ENCODE measurements around the gene SPG7. TPM values are rescaled to one million over a fixed set of nuclear protein-coding genes. Genes with fewer than 3 reads are reported as not detected.

Gene SPG7
- total RNA-seq, 1 experiment from 2014 or later, result 118 TPM

DNA sequence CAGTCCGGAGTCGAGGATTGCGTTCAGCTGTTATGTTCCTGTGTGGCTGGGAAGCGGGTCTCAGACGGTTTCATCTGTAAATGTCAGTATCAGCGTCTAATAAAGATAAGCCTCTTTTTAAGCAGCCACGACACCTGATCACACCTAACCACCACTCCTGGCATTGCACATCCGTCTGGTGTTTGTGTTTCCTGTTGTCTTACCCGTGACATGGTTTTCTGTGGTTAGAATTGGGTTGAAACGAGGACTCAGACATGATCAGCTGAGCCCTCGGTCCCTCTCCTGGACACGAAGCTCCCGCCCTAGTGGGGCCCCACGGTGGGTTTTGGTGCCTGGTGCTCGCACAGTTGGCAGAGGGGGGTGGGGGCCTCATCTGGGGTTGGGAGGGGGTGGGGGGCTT, 85.6 kb downstream of the SPG7 start:
- intact Hi-C loops (cut with micrococcal nuclease; ENCODE audit: unreplicated experiment) (no loop called here), in situ Hi-C loops (cut with HindIII; ENCODE audit: low pct_unique_long_range_greater_than_20kb, low sequenced_read_pairs) (no loop called here)
- Histone ChIP-seq H3K4me3 (ENCODE audit: low read depth in 2 of 2, low read length in 2 of 2) (no peak overlapping the region), H3K36me3 (ENCODE audit: control insufficient read depth, insufficient read depth, low read length) (no peaks in the 10 kb centered on the region; the same call in 1 of the 2 replicates), H3K27ac (ENCODE audit: low read length) (no peak overlapping the region), H3K27me3 (ENCODE audit: control insufficient read depth, insufficient read depth, low read length) (no peaks in the 10 kb centered on the region), H3K4me1 (ENCODE audit: control insufficient read depth, insufficient read depth, low read length) (no peaks in the 10 kb centered on the region; the same call in 1 of the 2 replicates), H3K9me3 (ENCODE audit: control insufficient read depth, insufficient read depth, low read depth, low read length) (no peaks in the 10 kb centered on the region)
- BruUV-seq (replicated peaks), result no TSS peak
- TF ChIP-seq POLR2AphosphoS5 (IDR thresholded peaks at IDR 0.05; ENCODE audit: low read depth, low read length), result no peak
- POLR2A ChIA-PET, result no interaction called here
- ATAC-seq, result no peak
- no peak for DNase-seq (ENCODE audit: low read depth, low spot score)
- CTCF ChIA-PET, result interaction anchor here (0.5 kb wide), 1 partner anchor 20 kb away, joined by 3 read pairs; no protein-coding TSS in a partner anchor

GRCh38 chr16:89595330-89596060, 87.3 kb downstream of the SPG7 start:
- H3K4me3 ChIP-seq (ENCODE audit: low read depth in 2 of 2, low read length in 2 of 2), result no peak overlapping the region

DNA sequence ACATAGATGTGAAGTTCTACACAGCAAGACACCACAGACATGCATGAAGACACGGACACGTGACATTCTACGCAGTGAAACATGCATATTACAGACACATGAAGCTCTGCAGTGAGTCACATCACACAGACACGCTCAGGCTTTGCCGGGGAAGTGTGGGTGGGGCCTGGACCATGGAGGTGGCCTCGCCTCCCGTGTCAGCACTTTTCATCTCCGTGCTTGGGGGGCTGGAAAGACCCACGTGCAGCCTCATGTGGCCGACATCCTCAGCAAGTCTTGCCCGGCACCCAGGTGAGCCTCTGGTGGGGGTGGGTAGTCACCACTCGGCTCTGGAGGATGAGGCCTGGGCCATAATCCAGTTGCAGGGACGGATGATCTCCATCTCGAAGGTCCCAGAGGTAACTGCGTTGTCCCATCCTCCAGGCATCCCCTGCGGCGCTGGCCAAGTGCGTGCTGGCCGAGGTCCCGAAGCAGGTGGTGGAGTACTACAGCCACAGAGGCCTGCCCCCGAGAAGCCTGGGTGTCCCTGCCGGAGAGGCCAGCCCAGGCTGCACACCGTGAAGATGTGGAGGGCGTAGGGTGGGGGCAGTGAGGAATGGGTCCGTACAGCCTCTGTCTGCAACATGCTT, 88.0 kb downstream of the SPG7 start:
- Histone ChIP-seq H3K27me3 (ENCODE audit: control insufficient read depth, insufficient read depth, low read length) (no peaks in the 10 kb centered on the region), H3K27ac (ENCODE audit: low read length) (no peak overlapping the region), H3K4me1 (ENCODE audit: control insufficient read depth, insufficient read depth, low read length) (peaks cover 3% of the 10 kb centered on the region), H3K36me3 (ENCODE audit: control insufficient read depth, insufficient read depth, low read length) (no peaks in the 10 kb centered on the region), H3K9me3 (ENCODE audit: control insufficient read depth, insufficient read depth, low read depth, low read length) (no peaks in the 10 kb centered on the region), H3K4me3 (ENCODE audit: low read depth in 2 of 2, low read length in 2 of 2) (no peak overlapping the region)
- ChIA-PET POLR2A (no interaction called here), CTCF (no interaction called here)
- in situ Hi-C loops (cut with HindIII; ENCODE audit: low pct_unique_long_range_greater_than_20kb, low sequenced_read_pairs) (no loop called here), intact Hi-C loops (cut with micrococcal nuclease; ENCODE audit: unreplicated experiment) (no loop called here)
- ATAC-seq (no peak), DNase-seq (ENCODE audit: low read depth, low spot score) (no peak)
- no TSS peak for BruUV-seq (replicated peaks)
- TF ChIP-seq, protein P1, sequence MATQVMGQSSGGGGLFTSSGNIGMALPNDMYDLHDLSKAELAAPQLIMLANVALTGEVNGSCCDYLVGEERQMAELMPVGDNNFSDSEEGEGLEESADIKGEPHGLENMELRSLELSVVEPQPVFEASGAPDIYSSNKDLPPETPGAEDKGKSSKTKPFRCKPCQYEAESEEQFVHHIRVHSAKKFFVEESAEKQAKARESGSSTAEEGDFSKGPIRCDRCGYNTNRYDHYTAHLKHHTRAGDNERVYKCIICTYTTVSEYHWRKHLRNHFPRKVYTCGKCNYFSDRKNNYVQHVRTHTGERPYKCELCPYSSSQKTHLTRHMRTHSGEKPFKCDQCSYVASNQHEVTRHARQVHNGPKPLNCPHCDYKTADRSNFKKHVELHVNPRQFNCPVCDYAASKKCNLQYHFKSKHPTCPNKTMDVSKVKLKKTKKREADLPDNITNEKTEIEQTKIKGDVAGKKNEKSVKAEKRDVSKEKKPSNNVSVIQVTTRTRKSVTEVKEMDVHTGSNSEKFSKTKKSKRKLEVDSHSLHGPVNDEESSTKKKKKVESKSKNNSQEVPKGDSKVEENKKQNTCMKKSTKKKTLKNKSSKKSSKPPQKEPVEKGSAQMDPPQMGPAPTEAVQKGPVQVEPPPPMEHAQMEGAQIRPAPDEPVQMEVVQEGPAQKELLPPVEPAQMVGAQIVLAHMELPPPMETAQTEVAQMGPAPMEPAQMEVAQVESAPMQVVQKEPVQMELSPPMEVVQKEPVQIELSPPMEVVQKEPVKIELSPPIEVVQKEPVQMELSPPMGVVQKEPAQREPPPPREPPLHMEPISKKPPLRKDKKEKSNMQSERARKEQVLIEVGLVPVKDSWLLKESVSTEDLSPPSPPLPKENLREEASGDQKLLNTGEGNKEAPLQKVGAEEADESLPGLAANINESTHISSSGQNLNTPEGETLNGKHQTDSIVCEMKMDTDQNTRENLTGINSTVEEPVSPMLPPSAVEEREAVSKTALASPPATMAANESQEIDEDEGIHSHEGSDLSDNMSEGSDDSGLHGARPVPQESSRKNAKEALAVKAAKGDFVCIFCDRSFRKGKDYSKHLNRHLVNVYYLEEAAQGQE (IDR thresholded peaks at IDR 0.05; ENCODE audit: insufficient read depth in 1 of 2, low read depth in 2 of 2, low read length in 1 of 2), result no peak
- TF ChIP-seq SIN3A (IDR thresholded peaks at IDR 0.05; ENCODE audit: borderline replicate concordance, insufficient read depth, low read depth, low read length) (no peak), POLR2AphosphoS5 (IDR thresholded peaks at IDR 0.05; ENCODE audit: low read depth, low read length) (no peak), CTCF (IDR thresholded peaks at IDR 0.05) (no peak), TCF7L2 (IDR thresholded peaks at IDR 0.05; ENCODE audit: low read depth, low read length) (no peak)

More at GRCh38 chr16:89595330-89596060, 87.3 kb downstream of the SPG7 start:
- Histone ChIP-seq H3K4me1 (ENCODE audit: control insufficient read depth, insufficient read depth, low read length) (no peaks in the 10 kb centered on the region; the same call in none of the 2 replicates), H3K27ac (ENCODE audit: low read length) (no peak overlapping the region), H3K36me3 (ENCODE audit: control insufficient read depth, insufficient read depth, low read length) (no peaks in the 10 kb centered on the region), H3K27me3 (ENCODE audit: control insufficient read depth, insufficient read depth, low read length) (no peaks in the 10 kb centered on the region), H3K9me3 (ENCODE audit: control insufficient read depth, insufficient read depth, low read depth, low read length) (no peaks in the 10 kb centered on the region)
- in situ Hi-C loops (cut with HindIII; ENCODE audit: low pct_unique_long_range_greater_than_20kb, low sequenced_read_pairs) (no loop called here), intact Hi-C loops (cut with micrococcal nuclease; ENCODE audit: unreplicated experiment) (no loop called here)
- DNase-seq (ENCODE audit: low read depth, low spot score) (no peak), ATAC-seq (no peak)
- ChIA-PET POLR2A (no interaction called here), CTCF (no interaction called here)
- no TSS peak for BruUV-seq (replicated peaks)
- TF ChIP-seq TCF7L2 (IDR thresholded peaks at IDR 0.05; ENCODE audit: low read depth, low read length) (no peak), SIN3A (IDR thresholded peaks at IDR 0.05; ENCODE audit: borderline replicate concordance, insufficient read depth, low read depth, low read length) (no peak), POLR2AphosphoS5 (IDR thresholded peaks at IDR 0.05; ENCODE audit: low read depth, low read length) (no peak)
- TF ChIP-seq, protein P1 (IDR thresholded peaks at IDR 0.05; ENCODE audit: insufficient read depth in 1 of 2, low read depth in 2 of 2, low read length in 1 of 2), result no peak
